Uterus (tissue), 2 donors: Measurements from ENCODE around the gene ABCB10.

Experiments
- POLR2A ChIP-seq, 2 donors: fragments of 450-650 bp; IDR thresholded peaks; one replicate each; pipeline ENCODE4 v1.6.1; 2016; ENCODE audit warnings: antibody characterized with exemption in 2 of 2, mild to moderate bottlenecking in 1 of 2, moderate library complexity in 1 of 2
- TF ChIP-seq, protein P1 (sequence below), 4 experiments: fragments of 200-600 bp in 2 of 4; fragments of 450-650 bp in 2 of 4; sonication (generic) in 2 of 4; IDR thresholded peaks; one replicate each; pipeline ENCODE4 v1.5.1; 2016 to 2019; ENCODE audit warnings: antibody characterized with exemption in 4 of 4, mild to moderate bottlenecking in 2 of 4, moderate library complexity in 1 of 4

DNA sequence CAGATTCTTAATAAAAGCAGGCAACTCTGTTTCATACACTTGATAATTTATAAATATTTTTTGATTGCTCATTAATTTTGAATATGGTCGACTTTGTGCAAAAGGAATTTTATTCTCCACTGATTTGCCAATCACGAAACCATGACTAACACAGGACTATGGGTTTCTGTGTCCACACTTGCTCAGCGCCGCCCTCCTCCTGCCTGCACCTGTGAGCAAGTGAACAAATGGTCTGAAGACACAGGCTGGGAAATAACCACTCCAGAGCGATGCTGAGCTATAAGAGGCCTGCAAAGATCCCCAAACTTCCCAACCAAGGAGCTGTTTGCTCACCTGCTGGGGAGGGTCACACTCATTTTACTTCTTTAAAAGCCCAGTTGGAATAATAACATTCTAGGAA is 19.6 kb downstream of the ABCB10 start:
- TF ChIP-seq, protein P1, sequence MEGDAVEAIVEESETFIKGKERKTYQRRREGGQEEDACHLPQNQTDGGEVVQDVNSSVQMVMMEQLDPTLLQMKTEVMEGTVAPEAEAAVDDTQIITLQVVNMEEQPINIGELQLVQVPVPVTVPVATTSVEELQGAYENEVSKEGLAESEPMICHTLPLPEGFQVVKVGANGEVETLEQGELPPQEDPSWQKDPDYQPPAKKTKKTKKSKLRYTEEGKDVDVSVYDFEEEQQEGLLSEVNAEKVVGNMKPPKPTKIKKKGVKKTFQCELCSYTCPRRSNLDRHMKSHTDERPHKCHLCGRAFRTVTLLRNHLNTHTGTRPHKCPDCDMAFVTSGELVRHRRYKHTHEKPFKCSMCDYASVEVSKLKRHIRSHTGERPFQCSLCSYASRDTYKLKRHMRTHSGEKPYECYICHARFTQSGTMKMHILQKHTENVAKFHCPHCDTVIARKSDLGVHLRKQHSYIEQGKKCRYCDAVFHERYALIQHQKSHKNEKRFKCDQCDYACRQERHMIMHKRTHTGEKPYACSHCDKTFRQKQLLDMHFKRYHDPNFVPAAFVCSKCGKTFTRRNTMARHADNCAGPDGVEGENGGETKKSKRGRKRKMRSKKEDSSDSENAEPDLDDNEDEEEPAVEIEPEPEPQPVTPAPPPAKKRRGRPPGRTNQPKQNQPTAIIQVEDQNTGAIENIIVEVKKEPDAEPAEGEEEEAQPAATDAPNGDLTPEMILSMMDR (IDR thresholded peaks at IDR 0.05): no peak
- TF ChIP-seq POLR2A (IDR thresholded peaks at IDR 0.05): no peak
